ENCODE results near the gene COL27A1.

GRCh38 chr9:114119242-114120191 lies 35.8 kb upstream of the COL27A1 start:
- no peak for TF ChIP-seq CTCF (conservative IDR thresholded peaks at IDR 0.05)
- no peak for TF ChIP-seq ZFX (IDR thresholded peaks at IDR 0.05)

Data from C4-2B (cell line).